Measurements from ENCODE around the gene PAQR5.

GRCh38 chr15:69415381-69415780 lies 116.7 kb downstream of the PAQR5 start:
- no peak for TF ChIP-seq EZH2 (IDR thresholded peaks at IDR 0.05; ENCODE audit: borderline replicate concordance, low read length)
- no peak for TF ChIP-seq CTCF (IDR thresholded peaks at IDR 0.05; ENCODE audit: low read length)

Data from OCI-LY1 (cell line).